Measurements from ENCODE around the gene ZBTB20. TPM values are rescaled to one million over a fixed set of nuclear protein-coding genes. Genes with fewer than 3 reads are reported as not detected.

The ZBTB20 gene
- total RNA-seq, 1 donor from 2014 or later, result 66.4 TPM

DNA sequence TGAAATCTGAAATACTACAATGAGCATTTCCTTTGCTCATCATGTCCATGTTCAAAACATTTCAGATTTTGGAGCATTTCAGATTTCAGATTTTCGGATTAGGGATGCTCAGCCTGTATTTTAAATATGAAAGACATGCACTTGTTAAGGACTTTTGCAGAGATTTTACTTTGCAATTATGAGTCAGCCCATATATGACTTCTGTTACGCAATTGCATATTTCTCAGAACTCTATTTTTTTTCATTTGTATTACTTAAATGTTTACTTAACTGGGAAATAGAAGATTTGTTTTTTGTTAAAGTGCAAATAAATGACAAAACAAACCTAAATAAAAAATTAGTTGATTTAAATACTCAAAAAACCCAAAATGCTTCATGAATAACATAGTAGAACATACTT, 376.2 kb downstream of the ZBTB20 start:
- intact Hi-C loops (cut with DNase I), result no loop called here
- TF ChIP-seq, protein P1, sequence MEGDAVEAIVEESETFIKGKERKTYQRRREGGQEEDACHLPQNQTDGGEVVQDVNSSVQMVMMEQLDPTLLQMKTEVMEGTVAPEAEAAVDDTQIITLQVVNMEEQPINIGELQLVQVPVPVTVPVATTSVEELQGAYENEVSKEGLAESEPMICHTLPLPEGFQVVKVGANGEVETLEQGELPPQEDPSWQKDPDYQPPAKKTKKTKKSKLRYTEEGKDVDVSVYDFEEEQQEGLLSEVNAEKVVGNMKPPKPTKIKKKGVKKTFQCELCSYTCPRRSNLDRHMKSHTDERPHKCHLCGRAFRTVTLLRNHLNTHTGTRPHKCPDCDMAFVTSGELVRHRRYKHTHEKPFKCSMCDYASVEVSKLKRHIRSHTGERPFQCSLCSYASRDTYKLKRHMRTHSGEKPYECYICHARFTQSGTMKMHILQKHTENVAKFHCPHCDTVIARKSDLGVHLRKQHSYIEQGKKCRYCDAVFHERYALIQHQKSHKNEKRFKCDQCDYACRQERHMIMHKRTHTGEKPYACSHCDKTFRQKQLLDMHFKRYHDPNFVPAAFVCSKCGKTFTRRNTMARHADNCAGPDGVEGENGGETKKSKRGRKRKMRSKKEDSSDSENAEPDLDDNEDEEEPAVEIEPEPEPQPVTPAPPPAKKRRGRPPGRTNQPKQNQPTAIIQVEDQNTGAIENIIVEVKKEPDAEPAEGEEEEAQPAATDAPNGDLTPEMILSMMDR (IDR thresholded peaks at IDR 0.05), result no peak
- Histone ChIP-seq H3K4me3 (no peak overlapping the region), H3K27me3 (ENCODE audit: low read depth) (no peaks in the 10 kb centered on the region), H3K36me3 (no peaks in the 10 kb centered on the region), H3K9me3 (peaks cover 16% of the 10 kb centered on the region), H3K27ac (no peak overlapping the region), H3K4me1 (no peaks in the 10 kb centered on the region)
- DNase-seq, result no peak
- no peak for ATAC-seq

DNA sequence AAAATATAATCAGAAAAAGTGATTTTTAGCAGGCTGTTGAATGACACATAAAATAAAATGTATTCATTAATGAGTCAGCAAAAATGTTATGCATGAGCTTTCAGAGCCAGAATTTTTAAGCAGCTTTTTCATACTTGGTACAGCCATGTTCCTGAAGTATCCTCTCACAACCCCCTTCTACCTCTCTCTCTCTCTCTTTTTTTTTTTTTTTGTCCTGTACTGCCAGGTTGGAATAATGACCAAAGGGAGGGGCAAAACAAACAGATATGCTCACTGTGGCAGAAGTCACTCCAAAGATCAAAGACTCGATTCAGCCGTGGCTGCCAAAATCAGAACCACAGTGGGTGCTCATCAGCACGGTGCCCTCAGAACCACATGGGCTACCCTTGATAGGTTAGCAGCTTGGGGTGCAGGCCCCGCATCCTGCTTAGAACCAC, 383.0 kb downstream of the ZBTB20 start:
- TF ChIP-seq, protein P1 (IDR thresholded peaks at IDR 0.05), result no peak
- H3K27ac ChIP-seq, result no peak overlapping the region
- intact Hi-C loops (cut with DNase I), result no loop called here
- H3K4me3 ChIP-seq, result no peak overlapping the region
- DNase-seq (no peak), ATAC-seq (peak in 1 of 2 donors; percentile 18)
- no peaks in the 10 kb centered on the region for H3K27me3 ChIP-seq (ENCODE audit: low read depth)
- H3K36me3 ChIP-seq, result no peaks in the 10 kb centered on the region
- H3K9me3 ChIP-seq, result no peaks in the 10 kb centered on the region
- H3K4me1 ChIP-seq, result peaks cover 6% of the 10 kb centered on the region

DNA sequence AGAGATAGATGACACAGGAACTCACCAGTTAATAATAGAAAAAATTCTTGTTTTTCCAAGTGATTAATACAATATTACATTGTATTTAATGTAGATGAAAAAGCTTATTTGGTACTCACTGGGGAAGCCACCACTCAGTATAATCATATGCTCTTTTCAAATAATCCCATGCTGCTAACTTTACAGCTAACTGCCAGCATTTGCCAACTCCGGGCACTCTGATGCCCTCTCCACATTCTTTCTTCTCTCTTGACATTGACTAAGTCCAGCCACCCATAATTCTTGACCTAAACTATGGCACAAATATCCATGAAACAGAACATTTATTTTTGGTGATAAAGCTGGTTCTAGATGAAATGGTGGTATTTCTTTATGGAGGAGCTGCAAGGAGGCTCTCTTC, 384.9 kb downstream of the ZBTB20 start:
- H3K27me3 ChIP-seq (ENCODE audit: low read depth), result no peaks in the 10 kb centered on the region
- no peak for ATAC-seq
- intact Hi-C loops (cut with DNase I), result no loop called here
- no peak overlapping the region for H3K27ac ChIP-seq
- no peaks in the 10 kb centered on the region for H3K9me3 ChIP-seq
- H3K4me1 ChIP-seq, result peaks cover 6% of the 10 kb centered on the region
- TF ChIP-seq, protein P1 (IDR thresholded peaks at IDR 0.05), result no peak
- H3K4me3 ChIP-seq, result no peak overlapping the region
- DNase-seq, result no peak
- H3K36me3 ChIP-seq, result no peaks in the 10 kb centered on the region

DNA sequence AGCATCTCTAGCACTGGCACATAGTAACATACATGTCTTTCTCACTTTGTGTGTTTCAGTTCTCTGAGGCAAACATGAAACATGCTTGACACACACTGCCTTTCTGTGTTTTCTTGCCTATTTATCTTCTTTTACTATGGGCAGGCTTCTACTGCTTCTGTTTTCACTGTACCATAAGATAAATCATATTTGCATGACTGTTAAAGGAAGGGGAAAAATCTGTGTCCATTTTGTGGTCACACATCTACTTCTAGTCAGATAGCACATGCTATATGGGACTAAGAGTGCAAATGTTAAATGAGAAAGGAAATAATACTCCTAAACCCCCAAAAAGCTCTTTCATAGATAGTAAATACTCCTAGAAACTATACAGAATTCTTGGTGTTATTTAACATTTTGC, 386.4 kb downstream of the ZBTB20 start:
- H3K9me3 ChIP-seq, result no peaks in the 10 kb centered on the region
- ATAC-seq (no peak), DNase-seq (no peak)
- TF ChIP-seq, protein P1 (IDR thresholded peaks at IDR 0.05), result no peak
- no peak overlapping the region for H3K27ac ChIP-seq
- H3K4me3 ChIP-seq, result no peak overlapping the region
- H3K27me3 ChIP-seq (ENCODE audit: low read depth), result no peaks in the 10 kb centered on the region
- intact Hi-C loops (cut with DNase I), result no loop called here
- no peaks in the 10 kb centered on the region for H3K36me3 ChIP-seq
- H3K4me1 ChIP-seq, result peaks cover 6% of the 10 kb centered on the region

DNA sequence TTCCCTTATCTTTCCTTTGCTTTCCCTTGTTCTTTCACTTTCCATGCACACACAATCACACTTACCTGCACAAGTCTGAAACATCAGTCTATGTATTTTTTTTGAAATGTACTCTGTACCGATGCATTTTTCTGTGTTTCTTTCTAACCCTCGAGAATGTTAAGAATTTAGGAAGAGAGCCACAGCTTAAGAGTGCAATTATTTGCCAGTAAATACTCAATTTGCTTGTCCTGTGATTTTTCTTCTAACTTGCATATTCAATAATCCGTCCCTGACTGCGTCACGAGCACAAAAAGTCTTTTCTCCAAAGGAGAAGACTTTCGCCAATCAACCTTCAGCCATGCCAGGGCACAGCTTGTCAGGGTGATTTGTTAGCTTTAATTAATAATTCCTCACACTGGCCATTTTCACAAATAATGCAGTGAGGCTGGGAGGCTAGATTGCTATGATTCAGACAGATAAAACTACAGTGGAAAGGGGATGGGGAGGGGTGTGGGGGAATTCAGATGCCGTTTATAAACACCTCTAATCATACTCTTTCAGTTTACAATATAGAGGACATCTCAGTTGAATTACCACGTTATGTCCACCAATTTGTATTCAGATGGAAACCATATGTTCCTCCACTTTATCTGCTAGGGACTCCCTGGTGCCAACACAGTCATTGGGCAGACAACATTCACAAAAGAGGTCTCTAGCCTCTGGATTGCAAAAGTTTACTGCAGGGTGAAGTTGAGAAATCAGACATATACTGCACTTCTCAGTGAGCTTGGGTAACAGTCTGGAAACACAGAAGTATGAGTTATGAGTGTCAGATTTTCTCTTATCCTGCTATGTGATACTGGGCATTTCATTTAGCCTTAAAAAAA, 388.0 kb downstream of the ZBTB20 start:
- peak overlapping the region; percentile 65 for H3K27ac ChIP-seq
- ATAC-seq (peak; percentile 70 to 75), DNase-seq (no peak)
- no peaks in the 10 kb centered on the region for H3K9me3 ChIP-seq
- H3K4me1 ChIP-seq, result peaks cover 6% of the 10 kb centered on the region
- TF ChIP-seq, protein P1 (IDR thresholded peaks at IDR 0.05), result no peak
- no peaks in the 10 kb centered on the region for H3K36me3 ChIP-seq
- peak overlapping the region; percentile 41 for H3K4me3 ChIP-seq
- intact Hi-C loops (cut with DNase I), result no loop called here
- no peaks in the 10 kb centered on the region for H3K27me3 ChIP-seq (ENCODE audit: low read depth)
